ENCODE data around the gene FAM171A1. TPM values are rescaled to one million over a fixed set of nuclear protein-coding genes. Genes with fewer than 3 reads are reported as not detected.
A peak's percentile ranks its signal among the peaks of the same experiment; 100 is the strongest.

FAM171A1 gene
- total RNA-seq, 1 experiment from 2014 or later, result 18.7 TPM

DNA sequence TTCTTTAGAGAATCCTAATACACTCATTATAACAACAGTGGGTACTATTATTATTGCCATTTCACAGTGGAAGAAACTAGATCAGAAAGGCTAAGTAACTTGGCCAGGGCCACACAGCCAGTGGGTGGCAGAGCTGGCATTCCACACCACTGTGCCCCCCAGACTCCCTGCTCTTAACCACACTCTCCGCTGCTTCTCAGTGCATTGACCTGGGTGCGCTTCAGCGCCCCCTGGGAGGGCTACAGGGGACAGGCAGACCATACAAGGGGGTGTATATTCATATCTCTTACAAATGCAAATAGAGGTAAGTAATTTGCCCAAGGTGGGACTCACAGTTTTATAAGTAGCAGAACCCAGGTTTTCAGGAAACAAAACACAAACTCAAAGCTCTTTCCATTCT, 125.6 kb downstream of the FAM171A1 start:
- DNase-seq (ENCODE audit: low read depth), result no peak

DNA sequence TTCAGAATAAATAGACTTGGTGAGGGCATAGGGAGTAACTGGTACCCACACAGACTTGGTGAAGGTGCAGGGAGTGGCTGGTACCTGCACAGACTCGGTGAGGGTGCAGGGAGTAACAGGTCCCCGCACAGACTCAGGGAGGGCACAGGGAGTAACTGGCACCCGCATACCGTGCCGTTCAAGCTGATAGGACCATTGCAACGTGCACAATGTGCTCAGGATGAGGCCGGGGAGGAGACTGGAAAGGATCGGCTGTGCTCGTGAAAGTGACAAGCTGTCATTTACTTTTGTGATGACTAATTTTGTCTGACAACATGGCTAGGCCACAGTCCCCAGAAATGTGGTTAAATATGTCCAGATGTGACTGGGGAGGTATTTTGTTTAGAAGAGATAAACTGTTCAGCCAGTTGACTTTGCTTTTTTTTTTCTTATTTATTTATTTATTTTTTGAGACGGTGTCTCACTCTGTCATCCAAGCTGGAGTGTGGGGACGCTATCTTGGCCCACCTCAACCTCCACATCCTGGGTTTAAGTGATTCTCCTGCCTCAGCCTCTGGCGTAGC, 126.4 kb downstream of the FAM171A1 start:
- no peak for DNase-seq (ENCODE audit: low read depth)

DNA sequence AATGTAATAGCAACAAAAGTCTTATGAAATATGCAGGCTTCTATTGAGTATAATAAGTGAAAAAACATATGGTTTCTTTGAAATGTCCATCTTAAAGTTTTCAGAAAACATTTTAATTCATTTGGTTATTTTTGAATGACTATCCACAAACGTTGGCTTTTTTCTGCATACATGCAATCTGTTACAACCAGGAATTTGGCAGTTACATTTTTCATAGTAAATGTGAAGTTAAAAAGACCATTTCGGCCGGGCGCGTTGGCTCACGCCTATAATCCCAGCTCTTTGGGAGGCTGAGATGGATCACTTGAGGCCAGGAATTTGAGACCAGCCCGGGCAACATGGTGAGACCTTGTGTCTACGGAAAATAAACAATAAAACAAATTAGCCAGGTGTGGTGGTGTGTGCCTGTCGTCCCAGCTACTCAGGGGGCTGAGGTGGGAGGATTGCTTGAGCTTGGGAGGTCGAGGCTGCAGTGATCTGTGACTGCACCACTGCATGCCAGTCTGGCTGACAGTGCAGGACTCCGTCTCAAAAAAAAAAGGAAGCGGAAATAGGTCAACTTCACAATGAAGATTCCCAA, 128.7 kb downstream of the FAM171A1 start:
- DNase-seq (ENCODE audit: low read depth), result no peak

GRCh38 chr10:15241306-15241705, 129.8 kb downstream of the FAM171A1 start:
- DNase-seq (ENCODE audit: low read depth), result no peak

- peak; percentile 37 for DNase-seq (ENCODE audit: low read depth)
These were observed 132.3 kb downstream of the FAM171A1 start for GRCh38 chr10:15238555-15239335.

GRCh38 chr10:15237351-15237750, 133.7 kb downstream of the FAM171A1 start:
- peak; percentile 54 for DNase-seq (ENCODE audit: low read depth)

GRCh38 chr10:15236340-15236739, 134.7 kb downstream of the FAM171A1 start:
- DNase-seq (ENCODE audit: low read depth), result peak; percentile 12

DNA sequence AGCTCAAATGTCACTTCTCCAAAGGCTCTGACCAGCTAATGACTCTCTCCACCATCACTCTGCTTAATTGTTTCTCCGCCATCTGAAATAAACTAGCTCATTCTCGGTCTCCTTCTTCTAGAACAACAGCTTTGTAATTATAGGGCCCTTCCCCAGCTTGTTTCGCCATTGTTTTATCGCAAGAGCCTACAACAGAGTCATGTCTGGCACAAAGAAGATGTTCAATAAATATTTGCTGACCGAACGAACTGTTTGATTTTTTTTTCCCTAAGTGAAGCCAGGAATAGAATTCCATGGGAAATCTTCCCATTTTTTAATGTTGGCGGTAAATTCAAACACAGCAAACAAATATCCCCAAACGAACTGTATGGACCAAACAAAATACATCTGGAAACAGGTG, 138.8 kb downstream of the FAM171A1 start:
- no peak for DNase-seq (ENCODE audit: low read depth)

DNA sequence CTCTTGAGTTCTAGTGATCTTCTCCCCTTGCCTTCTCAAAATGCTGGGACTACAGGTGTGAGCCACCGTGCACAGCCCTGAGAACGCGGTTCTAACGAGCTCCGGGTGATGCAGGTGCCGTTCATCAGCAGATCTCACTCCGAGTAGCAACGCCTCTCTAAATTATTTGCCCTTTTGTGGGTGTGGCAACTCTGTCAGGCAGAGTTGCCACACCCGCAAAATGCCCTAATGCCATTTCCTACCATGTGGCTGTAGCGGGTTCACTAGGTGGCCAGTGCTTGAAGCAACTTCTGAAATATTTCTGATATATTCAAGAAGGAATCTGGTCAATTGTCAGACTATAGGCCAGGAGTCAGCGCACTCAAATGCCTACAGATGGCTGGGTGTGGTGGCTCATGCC, 139.7 kb downstream of the FAM171A1 start:
- no peak for DNase-seq (ENCODE audit: low read depth)

DNA sequence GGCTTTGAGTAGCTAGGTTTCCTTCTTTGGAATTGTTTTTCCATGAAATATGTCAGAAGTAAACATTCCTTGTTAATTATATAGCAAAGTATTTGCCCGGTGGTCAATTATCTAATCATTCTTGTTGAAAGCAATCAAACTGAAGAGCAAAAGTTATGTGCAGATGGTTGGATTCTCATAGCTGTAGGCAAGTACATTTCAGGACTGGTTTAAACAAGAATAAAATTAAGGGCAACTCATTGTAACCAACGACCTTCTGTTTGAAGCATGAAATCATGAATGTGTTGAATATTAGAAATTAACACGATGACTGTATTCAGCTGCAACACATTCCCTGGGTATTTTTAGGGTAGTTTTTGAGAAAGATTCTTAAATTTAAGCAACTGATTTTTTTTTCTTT, 140.8 kb downstream of the FAM171A1 start:
- no peak for DNase-seq (ENCODE audit: low read depth)

DNA sequence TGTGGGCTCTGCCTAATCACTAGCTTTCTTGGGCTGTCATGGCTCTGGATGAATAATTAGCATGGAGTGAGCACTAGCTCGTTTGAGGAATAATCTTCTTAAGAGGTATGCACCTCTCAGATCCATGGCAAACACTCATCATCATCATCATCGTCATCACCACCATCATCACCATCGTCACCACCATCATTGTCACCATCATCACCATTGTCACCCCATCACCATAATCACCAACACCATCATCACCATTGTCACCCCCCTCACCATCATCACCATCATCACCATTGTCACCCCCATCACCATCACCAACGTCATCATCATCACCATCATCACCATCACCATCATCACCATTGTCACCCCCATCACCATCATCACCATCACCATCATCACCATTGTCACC, 141.8 kb downstream of the FAM171A1 start:
- DNase-seq (ENCODE audit: low read depth), result no peak

GRCh38 chr10:15228426-15228825, 142.7 kb downstream of the FAM171A1 start:
- no peak for DNase-seq (ENCODE audit: low read depth)

DNA sequence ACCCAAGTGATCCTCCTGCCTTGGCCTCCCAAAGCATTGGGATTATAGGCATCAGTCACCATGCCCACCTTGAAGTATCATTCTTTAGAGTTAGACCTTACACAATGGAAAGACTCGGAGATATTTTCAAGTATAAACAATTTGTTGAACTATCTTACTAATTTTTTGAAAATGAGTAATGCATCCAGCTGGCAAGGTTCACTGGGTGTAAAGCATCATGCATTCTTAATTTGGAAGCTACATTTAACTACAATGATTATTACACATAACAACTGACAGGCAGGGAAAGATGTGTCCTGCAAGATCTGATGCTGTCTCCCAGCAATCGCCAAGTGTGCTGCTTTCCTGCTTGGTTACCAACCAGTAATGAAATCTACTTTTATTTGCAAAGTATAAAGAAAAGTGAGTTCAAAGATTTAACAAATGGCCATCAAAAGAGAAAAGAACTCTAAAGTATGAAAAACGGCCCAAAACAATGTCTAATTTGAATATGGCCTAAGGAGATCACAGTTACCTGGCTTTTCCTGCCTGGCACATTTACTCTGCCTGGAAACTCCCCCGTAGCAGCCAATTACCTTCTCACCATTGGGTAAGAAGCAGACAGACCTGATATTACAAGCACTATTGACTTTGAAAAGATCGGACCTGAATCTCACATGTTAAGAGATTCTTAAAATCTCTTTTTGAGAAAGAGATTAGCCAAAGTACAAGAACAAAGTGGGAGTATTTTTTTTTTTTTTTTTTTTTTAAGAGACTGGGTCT, 143.3 kb downstream of the FAM171A1 start:
- peak; percentile 33 for DNase-seq (ENCODE audit: low read depth)

DNA sequence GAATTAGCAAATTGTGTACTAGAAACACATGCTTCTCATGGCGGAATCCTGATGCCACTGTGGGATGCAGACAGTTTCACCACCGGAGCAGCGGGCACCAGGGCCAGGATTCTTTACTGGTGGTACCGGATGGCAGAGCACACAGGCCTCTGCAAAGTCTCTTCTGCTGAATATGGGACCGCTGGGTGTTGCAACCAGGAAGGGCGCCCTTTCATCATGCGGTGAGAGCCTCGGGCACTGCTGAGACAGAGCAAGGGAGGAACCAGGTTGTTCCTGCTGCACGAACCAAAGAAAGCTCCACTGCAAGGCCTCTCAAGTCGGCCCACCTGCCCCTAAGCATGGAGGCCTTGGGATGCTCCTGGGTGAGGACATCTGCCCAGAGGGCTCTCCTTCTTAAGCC, 145.6 kb downstream of the FAM171A1 start:
- no peak for DNase-seq (ENCODE audit: low read depth)

GRCh38 chr10:15224948-15225347, 146.1 kb downstream of the FAM171A1 start:
- no peak for DNase-seq (ENCODE audit: low read depth)

DNA sequence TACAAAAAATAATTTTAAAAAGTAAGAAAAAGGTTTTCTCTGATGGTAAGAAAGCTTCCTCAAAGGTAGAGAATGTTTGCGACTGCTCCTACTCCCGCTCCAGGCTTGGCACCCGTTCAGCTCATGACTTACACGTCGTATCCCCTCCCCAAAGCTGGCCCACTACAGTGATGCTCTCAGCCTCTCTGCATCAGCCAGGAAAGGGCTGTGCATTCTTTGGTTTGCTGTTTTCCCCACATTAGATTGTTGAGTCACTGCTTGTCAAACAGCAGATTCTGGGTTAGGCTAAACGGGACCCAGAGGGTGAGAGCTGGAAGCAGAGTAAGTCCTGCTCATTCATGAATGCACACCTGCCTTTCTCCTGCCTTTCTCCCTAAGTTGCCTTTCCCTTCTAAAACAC, 147.9 kb downstream of the FAM171A1 start:
- no peak for DNase-seq (ENCODE audit: low read depth)

DNA sequence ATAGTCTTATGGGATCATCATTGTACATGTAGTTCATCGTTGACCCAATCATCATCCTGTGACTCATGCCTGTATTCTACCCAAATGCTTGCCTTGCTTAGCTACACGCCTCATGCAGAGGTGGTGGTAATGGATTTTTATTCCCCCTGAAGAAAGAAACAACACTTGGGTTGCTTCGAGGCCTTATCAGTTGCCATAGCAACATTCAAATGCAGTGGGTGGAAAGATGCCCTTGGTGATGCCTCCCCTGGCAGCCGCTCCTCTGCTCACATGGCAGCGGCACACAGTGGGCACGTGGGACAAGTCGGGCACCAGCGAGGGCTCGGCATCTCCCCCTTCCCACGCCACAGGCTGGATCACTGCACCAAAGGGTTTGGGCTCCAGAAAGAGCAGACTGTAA, 148.6 kb downstream of the FAM171A1 start:
- no peak for DNase-seq (ENCODE audit: low read depth)

DNA sequence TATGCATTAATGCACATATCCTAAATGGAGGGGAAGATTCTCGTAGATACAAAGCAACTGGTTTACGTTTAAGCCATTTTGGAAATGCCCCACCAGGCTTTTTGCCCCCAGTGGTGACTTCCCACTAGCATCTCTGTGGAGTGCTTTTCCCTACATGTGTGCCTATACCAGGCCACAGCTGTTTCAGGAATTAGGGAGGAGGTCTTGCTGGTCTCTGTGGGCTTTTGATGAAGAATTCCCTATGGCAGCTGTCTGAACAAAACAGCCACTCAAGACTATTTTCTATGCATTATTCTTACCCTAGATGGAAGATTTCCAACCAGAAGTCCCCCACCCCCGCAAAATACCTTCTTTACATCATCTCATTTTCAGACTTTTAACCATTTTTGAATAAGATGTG, 150.6 kb downstream of the FAM171A1 start:
- DNase-seq (ENCODE audit: low read depth), result no peak

DNA sequence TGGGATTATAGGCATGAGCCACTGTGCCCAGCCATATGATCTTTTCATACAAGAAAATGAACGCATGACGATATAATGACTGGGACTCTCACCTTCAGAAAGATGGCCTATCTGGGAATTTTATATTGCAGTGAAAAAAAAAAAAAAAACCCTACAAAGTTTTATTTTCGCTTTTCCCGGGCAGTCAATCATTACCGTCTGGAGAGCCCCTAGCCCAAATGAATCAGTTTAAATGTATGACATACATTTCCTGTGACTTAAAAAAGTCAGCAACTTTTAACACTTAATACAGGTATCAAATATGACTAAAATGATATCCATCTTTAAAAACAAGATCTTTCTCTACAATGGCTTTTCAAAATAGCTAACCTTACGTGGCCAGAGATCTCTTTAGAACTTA, 154.4 kb downstream of the FAM171A1 start:
- no peak for DNase-seq (ENCODE audit: low read depth)

DNA sequence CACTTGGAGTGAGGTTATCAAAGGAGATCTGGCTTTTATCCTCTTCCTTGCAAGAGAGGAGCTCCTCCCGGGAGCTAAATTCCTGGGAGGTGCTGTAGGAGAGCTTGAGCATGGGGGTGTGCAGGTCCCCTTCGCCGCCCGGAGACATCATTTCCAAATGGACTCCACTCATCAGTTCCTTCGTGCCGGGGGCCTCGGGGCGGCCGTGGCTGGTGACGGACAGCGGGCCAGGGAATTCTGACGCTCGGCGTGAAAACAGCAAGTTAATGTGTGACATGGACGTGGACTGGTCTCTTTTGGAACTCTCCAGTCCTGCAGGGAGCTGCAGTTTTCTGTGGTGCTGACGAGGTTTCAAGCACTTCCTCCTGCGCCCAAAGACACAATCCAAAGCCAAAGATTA, 156.9 kb downstream of the FAM171A1 start:
- DNase-seq (ENCODE audit: low read depth), result no peak

DNA sequence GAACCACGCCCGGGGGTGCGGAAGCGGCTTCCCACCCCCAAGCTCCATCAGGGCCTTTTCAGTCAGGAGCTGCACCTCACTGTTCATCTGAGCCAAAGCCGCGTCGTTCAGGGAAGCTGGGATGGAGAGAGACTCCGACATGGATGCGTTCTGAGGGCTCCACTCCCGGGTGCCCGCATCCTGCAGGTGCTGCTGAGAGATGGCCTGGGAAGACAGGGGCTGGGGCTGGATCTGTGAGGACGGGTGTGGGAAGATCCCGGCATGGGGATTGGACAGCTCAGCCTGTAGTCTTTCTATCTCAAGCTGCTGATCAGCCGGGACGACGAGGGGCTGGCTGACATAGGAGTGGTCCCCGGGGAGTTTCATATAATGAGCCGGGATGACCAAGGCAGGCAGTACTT, 157.6 kb downstream of the FAM171A1 start:
- no peak for DNase-seq (ENCODE audit: low read depth)

GRCh38 chr10:15211464-15211979, 159.6 kb downstream of the FAM171A1 start:
- peak; percentile 84 for DNase-seq (ENCODE audit: low read depth)
